ENCODE results near the gene BRSK1.

Gene BRSK1

DNA sequence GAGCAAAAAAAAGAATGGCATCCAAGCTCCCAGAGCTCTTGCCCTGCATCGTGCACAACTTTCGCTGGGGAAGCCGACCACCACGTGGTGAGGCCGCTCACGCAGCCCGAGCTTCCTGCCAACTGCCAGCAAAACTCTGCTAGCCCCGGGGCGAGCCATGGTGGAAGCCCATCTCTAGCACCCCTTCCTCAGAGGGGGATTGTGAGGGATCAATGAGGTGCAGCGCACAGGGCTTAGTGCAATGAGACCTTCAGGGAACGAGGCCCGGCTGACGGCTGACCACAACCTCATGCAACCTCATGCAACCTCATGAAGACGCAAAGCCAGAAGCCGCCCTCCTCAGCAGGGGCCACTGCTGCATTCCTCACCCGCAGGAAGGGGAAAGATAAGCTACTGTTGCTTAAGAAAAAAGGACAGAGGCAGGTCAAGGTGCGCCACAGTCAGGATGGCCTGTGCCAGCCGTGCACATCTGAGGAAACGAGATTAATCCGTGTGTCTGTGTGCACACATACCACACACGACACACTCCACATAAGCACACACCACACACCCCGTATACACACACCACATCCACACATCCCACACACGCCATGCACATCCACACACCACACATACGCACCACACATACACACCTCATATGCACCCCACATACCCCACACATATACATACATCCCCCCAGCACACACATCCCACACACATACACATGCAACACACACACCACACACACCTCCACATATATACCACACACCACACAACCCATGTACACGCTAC lies 13.4 kb upstream of the BRSK1 start:
- Histone ChIP-seq H3K27ac (no peak overlapping the region), H3K9me3 (no peaks in the 10 kb centered on the region), H3K4me1 (ENCODE audit: control insufficient read depth in 1 of 2, insufficient read depth in 1 of 2, low read depth in 1 of 2, low read length in 1 of 2) (no peaks in the 10 kb centered on the region), H3K27me3 (no peaks in the 10 kb centered on the region), H3K4me3 (ENCODE audit: low read depth in 1 of 2, low read length in 1 of 2) (no peak overlapping the region), H3K36me3 (no peaks in the 10 kb centered on the region)
- TF ChIP-seq, protein P1, sequence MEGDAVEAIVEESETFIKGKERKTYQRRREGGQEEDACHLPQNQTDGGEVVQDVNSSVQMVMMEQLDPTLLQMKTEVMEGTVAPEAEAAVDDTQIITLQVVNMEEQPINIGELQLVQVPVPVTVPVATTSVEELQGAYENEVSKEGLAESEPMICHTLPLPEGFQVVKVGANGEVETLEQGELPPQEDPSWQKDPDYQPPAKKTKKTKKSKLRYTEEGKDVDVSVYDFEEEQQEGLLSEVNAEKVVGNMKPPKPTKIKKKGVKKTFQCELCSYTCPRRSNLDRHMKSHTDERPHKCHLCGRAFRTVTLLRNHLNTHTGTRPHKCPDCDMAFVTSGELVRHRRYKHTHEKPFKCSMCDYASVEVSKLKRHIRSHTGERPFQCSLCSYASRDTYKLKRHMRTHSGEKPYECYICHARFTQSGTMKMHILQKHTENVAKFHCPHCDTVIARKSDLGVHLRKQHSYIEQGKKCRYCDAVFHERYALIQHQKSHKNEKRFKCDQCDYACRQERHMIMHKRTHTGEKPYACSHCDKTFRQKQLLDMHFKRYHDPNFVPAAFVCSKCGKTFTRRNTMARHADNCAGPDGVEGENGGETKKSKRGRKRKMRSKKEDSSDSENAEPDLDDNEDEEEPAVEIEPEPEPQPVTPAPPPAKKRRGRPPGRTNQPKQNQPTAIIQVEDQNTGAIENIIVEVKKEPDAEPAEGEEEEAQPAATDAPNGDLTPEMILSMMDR (IDR thresholded peaks at IDR 0.05), result no peak

DNA sequence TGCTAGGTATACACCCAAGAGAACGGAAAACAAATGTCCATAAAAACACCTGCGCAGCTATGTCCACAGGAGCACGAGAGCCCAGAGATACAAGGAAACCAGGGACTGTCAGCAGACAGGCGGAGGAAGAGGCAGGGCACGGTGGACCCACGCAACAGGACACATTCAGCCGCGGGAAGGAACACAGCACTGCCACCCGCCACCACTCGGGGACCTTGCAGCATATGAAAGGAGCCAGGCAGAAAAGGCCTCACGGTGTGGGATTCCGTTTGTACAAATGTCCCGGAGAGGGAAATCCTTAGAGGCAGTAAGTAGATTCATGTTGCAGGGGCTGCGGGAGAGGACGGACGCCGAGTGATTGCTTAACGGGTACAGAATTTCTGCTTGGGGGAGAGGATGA lies 11.7 kb upstream of the BRSK1 start:
- Histone ChIP-seq H3K9me3 (no peaks in the 10 kb centered on the region), H3K36me3 (no peaks in the 10 kb centered on the region), H3K4me1 (ENCODE audit: control insufficient read depth in 1 of 2, insufficient read depth in 1 of 2, low read depth in 1 of 2, low read length in 1 of 2) (no peaks in the 10 kb centered on the region), H3K27me3 (no peaks in the 10 kb centered on the region), H3K27ac (no peak overlapping the region), H3K4me3 (ENCODE audit: low read depth in 1 of 2, low read length in 1 of 2) (no peak overlapping the region)
- TF ChIP-seq, protein P1 (IDR thresholded peaks at IDR 0.05), result no peak

DNA sequence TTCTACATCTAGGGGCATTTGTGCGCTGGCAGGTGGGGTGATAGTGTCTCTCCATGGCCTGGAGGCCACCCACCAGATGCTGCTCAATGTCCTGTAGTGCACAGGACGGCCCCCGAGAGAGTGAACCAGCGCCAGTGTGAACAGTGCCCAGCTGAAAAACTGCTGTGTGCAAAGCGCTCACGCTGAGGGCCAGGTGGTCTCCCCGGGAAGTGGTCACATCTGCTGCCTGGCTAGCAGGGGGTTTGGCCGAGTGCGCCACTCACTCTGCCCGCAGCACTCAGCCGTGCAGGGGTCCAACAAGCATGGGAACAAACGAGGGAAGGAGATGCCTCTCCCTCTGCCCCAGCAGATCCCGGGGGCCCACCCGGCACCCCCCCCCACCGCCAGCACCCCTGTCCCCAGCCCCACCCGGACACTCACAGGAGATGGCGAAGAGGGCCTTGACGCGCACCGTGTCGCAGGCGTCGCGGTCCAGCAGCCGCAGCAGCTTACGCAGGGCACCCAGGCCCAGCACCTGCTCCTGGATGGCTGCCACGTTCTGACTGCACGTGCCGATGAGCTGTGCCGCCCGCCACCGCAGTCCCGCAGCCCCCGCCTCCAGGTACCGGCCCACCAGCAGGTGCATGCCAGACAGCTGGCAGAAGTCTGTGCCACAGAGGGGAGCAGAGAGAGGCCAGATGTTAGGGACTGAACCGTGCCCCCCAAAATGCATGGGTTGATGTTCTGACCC lies 9.7 kb upstream of the BRSK1 start:
- Histone ChIP-seq H3K4me1 (ENCODE audit: control insufficient read depth in 1 of 2, insufficient read depth in 1 of 2, low read depth in 1 of 2, low read length in 1 of 2) (no peaks in the 10 kb centered on the region), H3K27me3 (no peaks in the 10 kb centered on the region), H3K36me3 (no peaks in the 10 kb centered on the region), H3K27ac (no peak overlapping the region), H3K9me3 (no peaks in the 10 kb centered on the region), H3K4me3 (ENCODE audit: low read depth in 1 of 2, low read length in 1 of 2) (no peak overlapping the region)
- TF ChIP-seq, protein P1 (IDR thresholded peaks at IDR 0.05), result no peak

DNA sequence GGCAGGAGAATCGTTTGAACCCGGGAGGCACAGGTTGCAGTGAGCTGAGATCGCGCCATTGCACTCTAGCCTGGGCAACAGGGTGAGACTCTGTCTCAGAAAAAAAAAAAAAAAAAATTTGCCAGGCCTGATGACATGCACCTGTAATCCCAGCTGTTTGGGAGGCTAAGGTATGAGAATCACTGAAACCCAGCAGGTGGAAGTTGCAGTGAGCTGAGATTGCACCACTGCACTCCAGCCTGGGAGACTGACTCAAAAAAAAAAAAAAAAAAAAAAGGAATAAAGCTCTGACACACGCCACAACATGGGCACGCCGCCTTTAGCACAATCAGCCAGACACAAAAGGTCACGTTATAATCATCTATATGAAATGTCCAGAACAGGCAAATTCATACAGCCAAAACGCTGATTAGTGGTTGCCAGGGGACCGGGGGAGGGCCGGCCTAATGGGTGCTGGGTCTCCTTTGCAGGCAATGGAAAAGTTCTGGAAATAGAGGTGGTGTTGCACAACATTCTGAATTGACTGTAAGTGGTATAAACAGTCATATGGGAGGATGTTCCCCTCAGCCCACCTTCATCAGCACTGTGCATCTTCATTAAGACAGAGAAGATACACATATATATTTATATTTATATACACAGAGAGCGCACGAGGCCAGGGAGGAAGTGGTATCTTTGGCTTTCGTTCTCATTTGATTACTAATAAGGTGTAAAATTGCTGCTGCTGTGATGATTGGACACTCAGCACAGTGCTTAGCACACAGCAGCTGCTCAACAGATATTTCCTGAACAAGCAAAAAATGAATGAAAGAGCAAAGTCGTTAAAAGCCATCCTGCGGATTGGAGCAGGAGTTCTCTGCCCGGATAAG lies 7.7 kb upstream of the BRSK1 start:
- TF ChIP-seq, protein P1 (IDR thresholded peaks at IDR 0.05), result no peak
- Histone ChIP-seq H3K4me3 (ENCODE audit: low read depth in 1 of 2, low read length in 1 of 2) (no peak overlapping the region), H3K36me3 (no peaks in the 10 kb centered on the region), H3K9me3 (no peaks in the 10 kb centered on the region), H3K4me1 (ENCODE audit: control insufficient read depth in 1 of 2, insufficient read depth in 1 of 2, low read depth in 1 of 2, low read length in 1 of 2) (peaks cover 6 to 14% of the 10 kb centered on the region in 2 experiments), H3K27me3 (no peaks in the 10 kb centered on the region), H3K27ac (no peak overlapping the region)

DNA sequence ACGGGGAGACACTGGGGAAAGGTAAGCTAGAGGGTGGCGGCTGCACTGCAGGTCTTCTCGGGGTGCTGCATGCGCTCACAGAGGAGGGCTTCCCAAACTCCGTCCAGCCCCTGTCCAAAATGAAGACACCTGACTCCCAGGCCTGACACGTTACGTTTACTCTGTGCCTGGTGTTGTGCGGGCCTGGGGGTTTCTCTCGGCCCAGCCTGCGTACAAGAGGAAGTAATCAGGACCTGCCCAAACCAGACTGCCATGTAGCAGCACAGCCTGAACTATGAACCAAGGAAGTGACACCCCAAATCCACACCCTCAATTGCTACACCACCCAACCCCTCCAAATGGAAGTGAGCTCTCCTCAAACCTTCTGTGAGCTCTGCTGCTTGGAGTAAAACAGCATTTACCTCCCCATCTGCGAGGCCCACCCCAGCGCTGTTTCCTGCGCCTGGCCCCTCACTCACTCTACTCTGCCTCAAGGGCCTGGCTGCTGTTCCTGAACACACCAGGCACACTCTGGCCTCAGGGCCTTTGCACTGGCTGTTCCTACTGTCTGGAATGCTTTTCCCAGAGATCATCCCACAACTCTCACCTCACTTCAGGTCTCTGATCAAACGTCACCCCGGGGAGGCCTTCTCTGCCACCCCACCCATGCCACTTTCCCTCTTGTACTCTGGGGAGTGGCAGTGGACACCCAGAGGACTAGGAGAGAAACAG lies 6.9 kb upstream of the BRSK1 start:
- no peaks in the 10 kb centered on the region for H3K36me3 ChIP-seq
- H3K4me3 ChIP-seq (ENCODE audit: low read depth in 1 of 2, low read length in 1 of 2), result no peak overlapping the region
- H3K27ac ChIP-seq, result no peak overlapping the region
- H3K27me3 ChIP-seq, result no peaks in the 10 kb centered on the region
- peaks cover 6 to 14% of the 10 kb centered on the region in 2 experiments for H3K4me1 ChIP-seq (ENCODE audit: control insufficient read depth in 1 of 2, insufficient read depth in 1 of 2, low read depth in 1 of 2, low read length in 1 of 2)
- H3K9me3 ChIP-seq, result no peaks in the 10 kb centered on the region
- TF ChIP-seq, protein P1 (IDR thresholded peaks at IDR 0.05), result no peak
